ENCODE data around the gene B4GALNT3. TPM values are rescaled to one million over a fixed set of nuclear protein-coding genes. Genes with fewer than 3 reads are reported as not detected.
A peak's percentile ranks its signal among the peaks of the same experiment; 100 is the strongest.

B4GALNT3 gene
- total and polyA plus RNA-seq, 10 of the 15 experiments (the other 5 are each of a cell fraction or from before 2014, with no cell fraction given) = 0.05 to 4.2 (median 2.7) TPM; not detected in 1

DNA sequence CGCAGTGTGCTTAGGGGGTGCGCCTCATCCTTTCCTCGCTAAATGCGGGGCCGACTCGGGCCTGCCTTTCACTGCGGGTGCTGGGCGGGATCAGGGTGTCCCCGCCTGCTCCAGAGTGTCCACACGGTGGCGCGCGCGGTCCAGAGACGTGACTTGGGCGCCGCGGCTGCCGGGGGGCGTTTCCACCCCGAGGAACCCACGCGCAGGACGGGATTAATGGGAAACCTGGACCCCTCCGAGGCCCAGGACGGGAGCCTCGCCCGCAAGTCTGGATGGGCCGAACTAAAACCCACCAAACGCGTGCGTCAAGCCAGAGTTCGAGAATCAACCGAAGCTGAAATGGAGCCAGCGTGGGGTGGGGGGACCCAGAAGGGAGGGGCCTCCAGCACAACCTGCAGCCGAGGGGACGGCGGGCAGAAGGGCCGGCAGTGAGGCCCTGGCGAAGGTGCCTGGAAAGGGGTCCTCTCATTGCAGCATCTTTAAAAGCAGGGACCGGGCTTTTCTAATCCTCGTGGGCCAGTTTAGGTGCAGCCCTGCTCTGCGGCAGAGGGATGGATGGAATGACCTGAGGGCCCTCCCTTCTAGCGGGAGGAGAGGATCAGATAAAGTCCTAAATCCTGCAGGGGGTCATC lies 110.2 kb downstream of the B4GALNT3 start (continued):
- TF ChIP-seq ZNF207 (IDR thresholded peaks at IDR 0.05; ENCODE audit: borderline replicate concordance) = no peak
- no peak for TF ChIP-seq SPI1 (IDR thresholded peaks at IDR 0.05; ENCODE audit: borderline replicate concordance, insufficient read depth, low read depth, low read length)
- TF ChIP-seq YY1 (IDR thresholded peaks at IDR 0.05; ENCODE audit: low read depth, low read length) = peak; percentile 47
- TF ChIP-seq POLR2AphosphoS5 (IDR thresholded peaks at IDR 0.05; ENCODE audit: low read length) = no peak
- no peak for TF ChIP-seq HDGF (IDR thresholded peaks at IDR 0.05)
- no peak for TF ChIP-seq SKIL (IDR thresholded peaks at IDR 0.05; ENCODE audit: low read depth, poor library complexity, severe bottlenecking)
- TF ChIP-seq USF2 (IDR thresholded peaks at IDR 0.05; ENCODE audit: borderline replicate concordance, low read depth, low read length) = no peak
- TF ChIP-seq, protein P1, sequence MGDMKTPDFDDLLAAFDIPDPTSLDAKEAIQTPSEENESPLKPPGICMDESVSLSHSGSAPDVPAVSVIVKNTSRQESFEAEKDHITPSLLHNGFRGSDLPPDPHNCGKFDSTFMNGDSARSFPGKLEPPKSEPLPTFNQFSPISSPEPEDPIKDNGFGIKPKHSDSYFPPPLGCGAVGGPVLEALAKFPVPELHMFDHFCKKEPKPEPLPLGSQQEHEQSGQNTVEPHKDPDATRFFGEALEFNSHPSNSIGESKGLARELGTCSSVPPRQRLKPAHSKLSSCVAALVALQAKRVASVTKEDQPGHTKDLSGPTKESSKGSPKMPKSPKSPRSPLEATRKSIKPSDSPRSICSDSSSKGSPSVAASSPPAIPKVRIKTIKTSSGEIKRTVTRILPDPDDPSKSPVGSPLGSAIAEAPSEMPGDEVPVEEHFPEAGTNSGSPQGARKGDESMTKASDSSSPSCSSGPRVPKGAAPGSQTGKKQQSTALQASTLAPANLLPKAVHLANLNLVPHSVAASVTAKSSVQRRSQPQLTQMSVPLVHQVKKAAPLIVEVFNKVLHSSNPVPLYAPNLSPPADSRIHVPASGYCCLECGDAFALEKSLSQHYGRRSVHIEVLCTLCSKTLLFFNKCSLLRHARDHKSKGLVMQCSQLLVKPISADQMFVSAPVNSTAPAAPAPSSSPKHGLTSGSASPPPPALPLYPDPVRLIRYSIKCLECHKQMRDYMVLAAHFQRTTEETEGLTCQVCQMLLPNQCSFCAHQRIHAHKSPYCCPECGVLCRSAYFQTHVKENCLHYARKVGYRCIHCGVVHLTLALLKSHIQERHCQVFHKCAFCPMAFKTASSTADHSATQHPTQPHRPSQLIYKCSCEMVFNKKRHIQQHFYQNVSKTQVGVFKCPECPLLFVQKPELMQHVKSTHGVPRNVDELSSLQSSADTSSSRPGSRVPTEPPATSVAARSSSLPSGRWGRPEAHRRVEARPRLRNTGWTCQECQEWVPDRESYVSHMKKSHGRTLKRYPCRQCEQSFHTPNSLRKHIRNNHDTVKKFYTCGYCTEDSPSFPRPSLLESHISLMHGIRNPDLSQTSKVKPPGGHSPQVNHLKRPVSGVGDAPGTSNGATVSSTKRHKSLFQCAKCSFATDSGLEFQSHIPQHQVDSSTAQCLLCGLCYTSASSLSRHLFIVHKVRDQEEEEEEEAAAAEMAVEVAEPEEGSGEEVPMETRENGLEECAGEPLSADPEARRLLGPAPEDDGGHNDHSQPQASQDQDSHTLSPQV (IDR thresholded peaks at IDR 0.05) = no peak
- no peak for TF ChIP-seq ZNF24 (IDR thresholded peaks at IDR 0.05)
- TF ChIP-seq MLLT1 (IDR thresholded peaks at IDR 0.05) = no peak
- TF ChIP-seq TARDBP (IDR thresholded peaks at IDR 0.05; ENCODE audit: borderline replicate concordance) = 0 out of 2 replicates have a peak, but pooled peaks have one; percentile 53
- no peak for TF ChIP-seq JUND (IDR thresholded peaks at IDR 0.05; ENCODE audit: low read depth, low read length)
- peak; percentile 66; the same call in 1 of the 2 replicates for TF ChIP-seq BACH1 (IDR thresholded peaks at IDR 0.05; ENCODE audit: borderline replicate concordance)
- TF ChIP-seq SREBF1 (IDR thresholded peaks at IDR 0.05; ENCODE audit: low read length) = no peak
- TF ChIP-seq MAX (IDR thresholded peaks at IDR 0.05; ENCODE audit: low read depth, low read length) = 0 out of 2 replicates have a peak, but pooled peaks have one; percentile 13
- TF ChIP-seq LARP7 (IDR thresholded peaks at IDR 0.05) = peak; percentile 67; the same call in 1 of the 2 replicates

Data from GM12878 (cell line).